Breast epithelium (tissue), 3 donors: ENCODE results near the gene TIGD1.

Source experiments
- CTCF ChIP-seq, 3 donors: fragments of 450-650 bp; IDR thresholded peaks; one replicate each; pipeline ENCODE4 v1.5.1; 2016 to 2017; ENCODE audit warnings: antibody characterized with exemption in 3 of 3, mild to moderate bottlenecking in 3 of 3, moderate library complexity in 3 of 3
- POLR2A ChIP-seq: fragments of 450-650 bp; IDR thresholded peaks from one replicate; pipeline ENCODE4 v1.6.1; 2016; ENCODE audit warnings: antibody characterized with exemption, mild to moderate bottlenecking, moderate library complexity
- POLR2AphosphoS5 ChIP-seq, 3 donors: sonication (generic); formaldehyde crosslinking; IDR thresholded peaks; one replicate each; pipeline ENCODE4 v1.6.1; 2017; ENCODE audit warnings: antibody characterized with exemption in 3 of 3

GRCh38 chr2:232573042-232573441, 22.7 kb upstream of the TIGD1 start:
- TF ChIP-seq CTCF (IDR thresholded peaks at IDR 0.05) (no peak), POLR2A (no peak), POLR2AphosphoS5 (IDR thresholded peaks at IDR 0.05) (no peak)
